ENCODE measurements around the gene STK38L.

The STK38L gene

GRCh38 chr12:27243804-27244688, at the start of gene STK38L:
TSS of gene STK38L (plus strand) at chr12:27244286. CDS start at chr12:27297721, 53,435 bp downstream.
- in situ Hi-C loops (cut with MboI; ENCODE audit: low sequenced_read_pairs): no loop called here

- in situ Hi-C loops (cut with MboI; ENCODE audit: low sequenced_read_pairs): no loop called here
Measured at GRCh38 chr12:27194644-27195043, 49.4 kb upstream of the STK38L start.

GRCh38 chr12:27198036-27198435, 46.0 kb upstream of the STK38L start:
- in situ Hi-C loops (cut with MboI; ENCODE audit: low sequenced_read_pairs): no loop called here

GRCh38 chr12:27199638-27200300, 44.3 kb upstream of the STK38L start:
- in situ Hi-C loops (cut with MboI; ENCODE audit: low sequenced_read_pairs): no loop called here

- in situ Hi-C loops (cut with MboI; ENCODE audit: low sequenced_read_pairs): no loop called here
Measured at GRCh38 chr12:27201169-27201568, 42.9 kb upstream of the STK38L start.

GRCh38 chr12:27206801-27207502, 37.1 kb upstream of the STK38L start:
- in situ Hi-C loops (cut with MboI; ENCODE audit: low sequenced_read_pairs): no loop called here

- in situ Hi-C loops (cut with MboI; ENCODE audit: low sequenced_read_pairs): no loop called here
Measured at GRCh38 chr12:27207615-27208413, 36.3 kb upstream of the STK38L start.

GRCh38 chr12:27208414-27208750, 35.7 kb upstream of the STK38L start:
- in situ Hi-C loops (cut with MboI; ENCODE audit: low sequenced_read_pairs): no loop called here

- in situ Hi-C loops (cut with MboI; ENCODE audit: low sequenced_read_pairs): no loop called here
Measured at GRCh38 chr12:27209257-27209910, 34.7 kb upstream of the STK38L start.

GRCh38 chr12:27210187-27210586, 33.9 kb upstream of the STK38L start:
- in situ Hi-C loops (cut with MboI; ENCODE audit: low sequenced_read_pairs): no loop called here

- in situ Hi-C loops (cut with MboI; ENCODE audit: low sequenced_read_pairs): no loop called here
Measured at GRCh38 chr12:27212861-27213260, 31.2 kb upstream of the STK38L start.

GRCh38 chr12:27213304-27213703, 30.8 kb upstream of the STK38L start:
- in situ Hi-C loops (cut with MboI; ENCODE audit: low sequenced_read_pairs): no loop called here

GRCh38 chr12:27213830-27214787, 30.0 kb upstream of the STK38L start:
- in situ Hi-C loops (cut with MboI; ENCODE audit: low sequenced_read_pairs): no loop called here

- in situ Hi-C loops (cut with MboI; ENCODE audit: low sequenced_read_pairs): no loop called here
Measured at GRCh38 chr12:27217590-27217989, 26.5 kb upstream of the STK38L start.

- in situ Hi-C loops (cut with MboI; ENCODE audit: low sequenced_read_pairs): no loop called here
Measured at GRCh38 chr12:27219693-27220054, 24.4 kb upstream of the STK38L start.

- in situ Hi-C loops (cut with MboI; ENCODE audit: low sequenced_read_pairs): no loop called here
Measured at GRCh38 chr12:27220055-27220987, 23.8 kb upstream of the STK38L start.

- in situ Hi-C loops (cut with MboI; ENCODE audit: low sequenced_read_pairs): no loop called here
Measured at GRCh38 chr12:27220988-27221345, 23.1 kb upstream of the STK38L start.

GRCh38 chr12:27221625-27222387, 22.3 kb upstream of the STK38L start:
- in situ Hi-C loops (cut with MboI; ENCODE audit: low sequenced_read_pairs): no loop called here
